ENCODE data around the gene TAOK2. TPM values are rescaled to one million over a fixed set of nuclear protein-coding genes. Genes with fewer than 3 reads are reported as not detected.

TAOK2 gene
- total and polyA plus RNA-seq, 2 of the 13 experiments (the other 11 are each of a cell fraction or from before 2014, with no cell fraction given): 17.4 to 43.2 TPM

DNA sequence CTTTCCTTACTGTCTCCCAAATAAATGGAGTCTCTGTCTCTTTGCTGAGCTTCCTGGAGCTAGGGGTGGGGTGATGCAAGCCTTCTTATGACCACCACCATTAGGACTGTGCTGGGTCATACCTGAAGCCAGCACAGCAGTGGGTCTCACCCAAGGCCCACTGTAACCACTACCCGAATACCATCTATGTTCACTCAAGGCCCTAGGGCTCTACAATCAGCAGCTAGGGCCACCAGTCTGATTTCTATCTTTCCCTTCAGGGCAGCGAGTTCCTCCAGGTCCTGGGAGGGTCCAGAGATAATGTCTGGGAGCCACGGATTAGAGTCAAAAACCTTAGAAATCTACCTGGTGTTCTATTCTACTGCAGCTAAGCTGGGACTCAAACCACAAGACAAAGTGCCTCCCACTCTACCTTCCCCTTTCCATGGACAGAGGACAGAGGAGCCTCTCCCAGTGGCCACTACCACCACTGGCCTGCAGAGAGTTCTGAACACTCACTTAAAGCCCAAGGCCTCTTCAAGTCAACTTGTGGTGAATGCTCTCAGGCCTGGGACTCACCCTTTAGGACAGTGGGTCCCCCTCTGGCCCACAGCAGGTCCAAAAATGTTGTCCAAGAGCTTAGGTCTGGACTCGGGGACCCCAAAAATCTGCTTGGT is 22.7 kb upstream of the TAOK2 start:
- no peak for DNase-seq (ENCODE audit: low spot score)
- ChIA-PET CTCF (ENCODE audit: low intra/inter-chr PET ratio, low total read pairs) (no interaction called here), POLR2A (interaction anchor here (1.4 to 2.5 kb wide), 3 partner anchors 11 to 25 kb away, joined by 3 to 9 read pairs (median 4); partner anchors contain the start of genes KCTD13 and TMEM219)
- peaks cover 8% of the 10 kb centered on the region; the same call in 1 of the 2 replicates for H3K9me3 ChIP-seq (ENCODE audit: low read length)
- peaks cover 0 to 10% of the 10 kb centered on the region in 2 experiments; a peak in 1 of 5 replicates for H3K27me3 ChIP-seq (ENCODE audit: control insufficient read depth in 1 of 2, insufficient read depth in 2 of 2, low read length in 2 of 2)
- no peak overlapping the region for H3K4me3 ChIP-seq (replicated peaks in 1 of 3; ENCODE audit: insufficient read depth in 1 of 3, low read depth in 2 of 3, low read length in 3 of 3)
- no peaks in the 10 kb centered on the region for H4K20me1 ChIP-seq (ENCODE audit: insufficient read depth, low read length)
- intact Hi-C loops (cut with micrococcal nuclease; ENCODE audit: unreplicated experiment): no loop called here
- no peak overlapping the region for H3K9ac ChIP-seq (ENCODE audit: insufficient read depth, low read depth, low read length)
- BruUV-seq (replicated peaks): no TSS peak
- H3K79me2 ChIP-seq (ENCODE audit: insufficient read depth, low read length): no peaks in the 10 kb centered on the region
- H3K4me1 ChIP-seq (ENCODE audit: insufficient read depth, low read length): peaks cover 12% of the 10 kb centered on the region
- TF ChIP-seq, protein P1, sequence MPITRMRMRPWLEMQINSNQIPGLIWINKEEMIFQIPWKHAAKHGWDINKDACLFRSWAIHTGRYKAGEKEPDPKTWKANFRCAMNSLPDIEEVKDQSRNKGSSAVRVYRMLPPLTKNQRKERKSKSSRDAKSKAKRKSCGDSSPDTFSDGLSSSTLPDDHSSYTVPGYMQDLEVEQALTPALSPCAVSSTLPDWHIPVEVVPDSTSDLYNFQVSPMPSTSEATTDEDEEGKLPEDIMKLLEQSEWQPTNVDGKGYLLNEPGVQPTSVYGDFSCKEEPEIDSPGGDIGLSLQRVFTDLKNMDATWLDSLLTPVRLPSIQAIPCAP (CRISPR knock-in tag; IDR thresholded peaks at IDR 0.05; ENCODE audit: low read depth): no peak
- TF ChIP-seq SRSF1 (optimal IDR thresholded peaks at IDR 0.05; ENCODE audit: low read depth, low read length) (no peak), CHD2 (IDR thresholded peaks at IDR 0.05; ENCODE audit: low read depth, low read length) (no peak), CAMTA2 (CRISPR knock-in tag; IDR thresholded peaks at IDR 0.05; ENCODE audit: borderline replicate concordance) (no peak), PHF8 (CRISPR knock-in tag; IDR thresholded peaks at IDR 0.05) (no peak), RFX3 (CRISPR knock-in tag; IDR thresholded peaks at IDR 0.05) (no peak), JUN (CRISPR knock-in tag; IDR thresholded peaks at IDR 0.05) (no peak), NR2F1 (CRISPR knock-in tag; IDR thresholded peaks at IDR 0.05) (no peak), CHD4 (IDR thresholded peaks at IDR 0.05; ENCODE audit: borderline replicate concordance, low read length) (no peak), BHLHE40 (IDR thresholded peaks at IDR 0.05; ENCODE audit: low read length) (no peak), GABPA (IDR thresholded peaks at IDR 0.05; ENCODE audit: low read depth, low read length) (no peak), GABPA (CRISPR knock-in tag; IDR thresholded peaks at IDR 0.05; ENCODE audit: low read depth) (no peak), ZNF547 (CRISPR knock-in tag; IDR thresholded peaks at IDR 0.05) (no peak)
- TF ChIP-seq, protein P2, sequence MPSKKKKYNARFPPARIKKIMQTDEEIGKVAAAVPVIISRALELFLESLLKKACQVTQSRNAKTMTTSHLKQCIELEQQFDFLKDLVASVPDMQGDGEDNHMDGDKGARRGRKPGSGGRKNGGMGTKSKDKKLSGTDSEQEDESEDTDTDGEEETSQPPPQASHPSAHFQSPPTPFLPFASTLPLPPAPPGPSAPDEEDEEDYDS (CRISPR knock-in tag; IDR thresholded peaks at IDR 0.05): no peak
- no peak overlapping the region for H3K27ac ChIP-seq (ENCODE audit: extremely low read length, insufficient read depth, low read length)
- ATAC-seq: peak; percentile 58
- no peak overlapping the region for H3K4me2 ChIP-seq (ENCODE audit: low read depth, low read length)
- no peak overlapping the region for H2AFZ ChIP-seq (ENCODE audit: low read length)
- no peaks in the 10 kb centered on the region for H3K36me3 ChIP-seq (replicated peaks in 1 of 2; ENCODE audit: control insufficient read depth in 1 of 2, insufficient read depth in 2 of 2, low read length in 2 of 2)
- FAIRE-seq: no peak
- WGBS (ENCODE audit: low lambda C conversion rate): 40% methylated on average over 4 of the region's 4 CpGs
- in situ Hi-C loops (cut with HindIII; ENCODE audit: extremely low pct_ligation_motif_present, low pct_unique_long_range_greater_than_20kb): no loop called here

Data from HepG2 (cell line).